GM18499 (cell line): ENCODE data around the gene ACTRT2.

Source experiments
- ATAC-seq: cut with Tn5 transposase; IDR thresholded peaks from one replicate; pipeline ENCODE4 v1.9.1; 2021; ENCODE audit warnings: moderate number of reproducible peaks; ENCODE audit not compliant: insufficient read depth, unreplicated experiment

The ACTRT2 gene

DNA sequence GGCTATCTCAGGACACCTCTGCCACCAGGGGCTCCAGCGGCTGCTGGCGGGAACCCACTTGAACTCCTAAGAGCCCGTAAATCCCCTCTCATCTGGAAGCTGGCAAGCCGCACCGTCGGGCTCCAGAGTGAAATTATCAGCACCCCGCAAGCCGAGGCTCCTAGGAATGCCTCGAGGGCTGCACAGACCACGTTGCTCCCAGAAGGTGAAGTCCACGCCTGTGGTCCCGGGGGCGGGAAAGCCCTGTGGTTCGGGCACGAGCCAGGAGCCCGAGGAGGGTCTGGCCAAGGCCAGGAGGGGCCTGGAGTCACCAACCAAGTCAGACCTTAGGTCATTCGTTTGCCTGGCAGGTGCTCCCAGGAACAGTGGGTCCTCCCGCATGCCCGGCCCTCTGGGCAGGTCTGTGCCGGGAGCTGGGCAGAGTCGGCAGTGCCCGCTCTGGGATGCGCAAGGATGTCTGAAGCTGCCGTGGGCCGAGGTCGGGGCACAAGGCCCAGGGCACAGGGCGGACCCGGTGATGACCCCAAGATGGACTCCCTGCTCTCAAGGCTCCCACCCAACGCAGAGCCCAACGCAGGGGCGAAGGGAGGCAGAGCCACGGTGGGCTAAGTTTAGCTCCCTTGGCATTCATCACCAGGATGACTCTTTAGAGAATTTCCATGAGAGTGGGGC lies 8.9 kb downstream of the ACTRT2 start:
- ATAC-seq: no peak

DNA sequence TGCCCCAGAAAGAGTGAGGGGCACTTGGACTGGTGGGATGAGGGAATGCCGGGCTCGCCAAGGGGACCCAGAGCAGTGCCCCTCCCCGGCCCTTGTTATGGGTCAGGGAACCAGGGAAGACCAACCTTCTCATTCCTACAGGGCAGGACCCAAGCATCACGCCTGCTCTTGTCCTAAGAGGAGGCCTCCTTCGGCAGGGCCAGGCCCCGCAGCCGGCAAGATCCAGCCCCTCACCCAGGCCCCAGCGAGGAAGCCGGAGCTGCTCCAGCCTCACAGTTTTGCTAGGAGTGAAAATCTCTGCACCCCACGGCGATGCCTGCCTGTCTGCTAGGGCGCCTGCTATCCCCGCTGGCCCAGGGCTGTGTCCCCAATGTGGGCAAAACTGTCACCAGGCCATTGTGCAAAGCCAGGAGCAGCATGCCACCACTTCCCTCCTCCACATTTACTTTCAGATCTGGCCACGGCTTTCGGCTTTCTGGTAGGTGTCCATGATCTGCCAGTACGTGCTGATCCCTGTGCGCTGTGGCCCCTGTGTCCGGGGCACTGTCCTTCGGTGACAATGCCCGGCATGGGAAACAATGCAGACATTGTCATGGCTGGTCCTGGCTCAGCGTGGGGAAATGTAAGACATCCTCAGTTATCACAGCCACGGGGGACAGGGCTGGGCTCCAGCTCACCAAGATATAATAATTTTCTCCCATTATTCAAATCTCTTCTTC lies 9.6 kb downstream of the ACTRT2 start:
- ATAC-seq: no peak

DNA sequence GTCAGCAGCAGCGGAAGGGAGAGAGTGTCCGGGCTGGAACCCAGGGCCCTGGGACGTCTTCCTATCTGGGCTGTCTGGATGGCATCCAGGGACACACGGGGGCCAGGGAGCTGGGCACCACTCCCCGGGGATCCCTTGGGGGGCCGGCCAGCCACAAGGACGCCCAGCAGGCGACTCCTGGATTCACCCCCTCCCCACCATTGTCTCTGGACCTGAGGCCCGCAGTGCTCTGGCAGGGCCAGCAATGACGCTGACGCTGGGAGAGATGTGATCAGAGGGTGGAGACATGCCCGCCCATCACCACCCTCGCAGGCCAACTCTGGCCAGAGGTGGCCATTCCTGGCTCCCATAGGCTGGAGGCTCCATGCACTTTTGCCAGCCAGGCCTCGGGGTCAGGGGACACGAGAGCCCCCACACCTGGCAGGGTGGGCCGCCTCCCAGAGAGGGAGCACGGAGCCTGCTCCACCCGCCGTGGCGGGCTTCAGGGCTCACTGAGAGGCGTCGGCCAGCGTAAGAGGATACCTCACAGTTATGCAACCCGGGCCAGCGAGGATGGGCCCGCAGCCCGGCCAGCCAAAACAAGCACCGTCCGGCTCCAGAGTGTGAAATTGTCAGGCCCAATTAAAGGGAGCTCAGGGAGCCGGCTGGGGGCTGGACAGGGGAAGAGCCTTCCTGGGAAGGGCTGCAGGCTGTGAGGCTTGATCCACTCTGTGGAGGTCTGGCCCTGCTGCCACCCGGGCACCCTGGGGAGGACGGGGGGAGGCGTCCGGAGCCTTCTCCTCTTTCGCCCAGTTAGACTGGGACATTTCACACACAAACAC lies 10.3 kb downstream of the ACTRT2 start:
- no peak for ATAC-seq

DNA sequence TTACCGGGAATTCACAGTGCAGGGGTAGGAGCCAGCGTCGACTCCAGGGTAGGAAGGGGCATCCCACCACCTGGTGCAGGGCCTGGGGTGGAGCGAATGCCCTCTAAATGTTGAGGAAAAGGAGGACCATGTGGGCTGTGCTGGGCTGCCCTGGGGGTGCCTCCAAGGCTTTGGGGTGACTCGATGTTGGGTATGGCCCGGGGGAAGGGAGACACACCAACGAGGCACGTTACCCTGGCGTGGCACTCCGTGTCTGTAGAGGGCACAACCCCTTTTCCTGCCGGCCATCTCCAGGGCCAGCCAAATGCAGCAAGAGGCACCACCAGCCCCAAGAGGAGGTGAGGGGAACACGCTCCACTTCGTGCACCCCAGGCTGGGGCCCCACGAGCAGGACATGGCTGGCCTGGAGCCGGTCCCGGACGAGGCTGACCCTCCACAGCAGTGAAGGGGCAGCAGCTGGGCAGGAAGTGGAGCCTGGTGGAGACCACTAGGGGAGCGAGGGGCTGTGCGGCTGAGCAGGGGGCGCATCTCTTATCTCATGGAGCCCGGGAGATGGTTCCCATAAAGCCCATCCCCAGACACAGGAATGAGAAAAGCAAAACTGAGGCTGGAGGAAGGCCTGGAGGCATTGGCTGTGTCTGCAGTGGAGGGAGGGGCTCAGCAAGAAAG lies 11.2 kb downstream of the ACTRT2 start:
- ATAC-seq: no peak

DNA sequence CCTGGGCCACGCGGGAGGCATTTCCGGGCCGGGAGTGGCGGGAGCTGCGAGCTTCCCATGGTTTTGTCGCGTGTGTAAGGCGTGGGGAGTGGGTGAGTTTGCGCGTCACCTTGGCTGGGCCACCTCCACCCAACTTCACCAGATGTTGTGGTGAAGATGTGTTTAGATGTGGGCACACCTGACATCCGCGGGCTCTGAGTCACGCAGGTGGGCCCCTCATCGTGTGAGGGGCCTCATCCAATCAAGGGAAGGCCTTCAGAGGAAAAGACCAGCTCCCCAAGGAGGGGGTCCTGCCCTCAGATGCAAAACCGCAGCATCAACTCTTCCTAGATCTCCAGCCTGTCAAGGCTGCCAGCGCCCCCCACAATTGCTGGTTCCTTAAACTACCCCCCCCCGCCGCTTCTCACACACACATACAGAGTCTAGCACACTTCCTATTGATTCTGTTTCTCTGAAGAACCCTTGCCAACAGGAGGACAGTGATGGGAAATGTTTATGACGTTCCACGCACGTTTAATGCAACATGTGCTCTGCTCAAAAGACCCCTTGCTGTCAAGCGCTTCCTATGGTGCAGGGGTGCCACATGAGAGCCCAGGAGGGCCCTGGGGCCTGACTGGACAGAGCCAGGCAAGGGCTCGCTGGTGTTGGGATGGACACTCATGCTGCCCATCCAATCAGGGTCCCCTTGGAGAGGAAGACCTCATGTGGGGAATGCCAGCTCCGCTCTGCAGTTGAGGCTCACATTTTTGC lies 11.9 kb downstream of the ACTRT2 start:
- no peak for ATAC-seq

DNA sequence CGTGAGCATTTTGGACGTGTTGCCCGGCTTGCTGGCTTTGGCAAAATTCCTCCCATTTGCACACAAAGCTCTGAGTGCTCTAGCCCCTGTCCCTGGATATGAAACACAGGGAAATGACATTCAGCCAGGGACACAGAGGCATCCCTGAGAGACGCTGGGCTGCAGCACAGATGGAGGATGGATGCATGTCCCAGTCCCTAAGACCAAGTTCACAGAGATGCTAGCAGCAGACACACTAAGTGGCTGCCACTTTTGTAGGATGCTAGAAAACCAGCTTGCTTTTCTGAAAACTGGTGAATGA lies 12.5 kb downstream of the ACTRT2 start:
- ATAC-seq: no peak

DNA sequence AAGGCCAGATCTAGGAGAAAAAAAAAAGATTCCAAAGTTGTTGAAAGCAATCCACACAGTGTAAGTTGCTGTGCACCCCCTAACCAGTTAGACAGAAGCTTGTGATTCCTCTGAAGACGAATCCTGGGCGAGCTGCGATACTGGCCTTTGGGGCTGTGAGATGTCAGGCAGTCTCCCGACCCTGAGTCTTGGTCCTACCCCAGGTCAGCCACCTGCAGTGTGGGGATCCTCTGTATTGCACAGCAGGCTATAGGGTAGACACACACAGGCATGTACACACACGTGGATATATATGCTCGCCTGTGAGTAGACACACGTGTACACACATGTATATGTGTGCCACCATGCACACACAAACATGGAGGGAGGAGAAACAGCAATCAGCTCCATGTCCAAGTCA lies 12.9 kb downstream of the ACTRT2 start:
- ATAC-seq: no peak

DNA sequence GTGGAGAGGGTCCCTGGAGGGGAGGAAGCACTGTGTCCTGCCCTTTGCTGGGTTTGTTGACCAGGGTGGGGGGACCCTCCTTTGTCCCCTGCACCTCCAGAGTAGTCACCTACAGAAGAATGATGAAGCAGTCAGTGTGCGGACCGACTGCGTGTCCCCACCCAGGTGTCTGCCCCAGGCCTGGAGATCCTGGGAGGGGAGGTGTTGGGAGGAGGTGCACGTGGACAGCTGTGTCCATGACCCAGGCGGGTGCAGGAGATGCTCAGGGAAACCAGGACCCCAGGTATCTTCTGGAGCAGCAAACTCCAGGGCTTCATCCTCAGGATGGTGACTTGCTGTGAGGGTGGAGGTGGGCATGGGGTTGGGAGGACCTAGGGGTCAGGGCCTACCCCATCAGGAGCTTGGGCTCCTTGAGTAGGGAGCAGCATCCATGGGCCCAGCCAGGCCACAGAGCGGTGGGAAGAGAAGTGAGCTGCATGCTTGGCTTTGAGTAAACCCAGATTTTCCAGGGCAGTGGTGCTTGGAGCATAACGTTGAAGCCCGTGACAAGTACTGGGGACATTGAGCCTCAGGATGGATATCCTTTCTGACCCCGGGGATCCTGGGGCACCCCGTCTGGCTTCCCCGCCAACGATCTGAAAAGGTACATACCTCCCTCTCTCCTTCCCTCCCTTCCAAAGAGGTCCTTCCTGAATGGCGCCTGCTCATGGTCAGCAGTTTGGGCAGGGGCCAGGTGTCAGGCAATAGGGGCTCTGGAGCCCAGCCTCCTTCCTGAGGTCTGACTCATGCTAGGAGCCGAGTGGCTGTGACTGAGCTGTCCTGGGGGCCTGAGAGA lies 13.7 kb downstream of the ACTRT2 start:
- ATAC-seq: no peak

DNA sequence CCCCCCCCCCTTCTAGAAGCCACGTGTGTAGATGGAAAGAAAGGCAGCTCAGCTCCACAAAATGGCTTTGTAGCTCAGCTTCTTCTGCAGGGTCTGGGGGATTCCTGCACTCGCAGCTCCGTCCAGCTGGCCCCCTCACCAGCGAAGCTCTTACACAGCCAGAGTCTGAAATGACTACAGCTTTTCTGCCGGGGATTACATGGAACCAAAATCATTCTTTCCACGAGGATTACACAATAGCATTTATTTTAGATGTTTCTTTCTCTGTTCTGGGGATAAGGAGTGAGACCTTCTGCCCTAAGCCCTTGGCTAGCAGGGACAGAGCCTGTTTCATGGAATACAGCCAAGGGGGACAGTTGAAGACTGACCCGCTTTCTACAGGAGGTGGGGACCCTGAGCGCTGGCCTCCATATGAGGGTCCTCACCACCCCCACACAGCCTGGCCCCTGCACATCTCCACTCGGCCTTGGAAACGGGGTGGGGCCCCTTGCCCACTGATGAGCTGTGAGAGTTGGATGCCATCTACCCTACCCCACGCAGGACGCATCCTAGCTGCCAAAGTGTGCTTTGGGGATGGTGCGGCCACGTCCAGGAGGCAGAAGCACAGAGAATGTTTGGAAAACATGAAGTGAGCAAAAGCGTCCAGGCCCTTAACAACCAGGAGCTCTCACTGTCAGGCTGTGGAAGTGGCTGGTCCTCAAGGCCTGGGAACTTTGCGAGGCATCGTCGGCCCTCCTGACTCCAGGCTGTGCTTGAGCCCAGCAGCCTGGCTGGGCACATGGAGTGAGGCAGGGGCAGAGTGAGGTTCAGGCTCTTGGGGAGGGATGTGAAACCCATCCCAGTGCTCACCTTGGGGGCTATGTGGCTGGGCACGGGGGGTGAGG lies 14.5 kb downstream of the ACTRT2 start:
- ATAC-seq: no peak

DNA sequence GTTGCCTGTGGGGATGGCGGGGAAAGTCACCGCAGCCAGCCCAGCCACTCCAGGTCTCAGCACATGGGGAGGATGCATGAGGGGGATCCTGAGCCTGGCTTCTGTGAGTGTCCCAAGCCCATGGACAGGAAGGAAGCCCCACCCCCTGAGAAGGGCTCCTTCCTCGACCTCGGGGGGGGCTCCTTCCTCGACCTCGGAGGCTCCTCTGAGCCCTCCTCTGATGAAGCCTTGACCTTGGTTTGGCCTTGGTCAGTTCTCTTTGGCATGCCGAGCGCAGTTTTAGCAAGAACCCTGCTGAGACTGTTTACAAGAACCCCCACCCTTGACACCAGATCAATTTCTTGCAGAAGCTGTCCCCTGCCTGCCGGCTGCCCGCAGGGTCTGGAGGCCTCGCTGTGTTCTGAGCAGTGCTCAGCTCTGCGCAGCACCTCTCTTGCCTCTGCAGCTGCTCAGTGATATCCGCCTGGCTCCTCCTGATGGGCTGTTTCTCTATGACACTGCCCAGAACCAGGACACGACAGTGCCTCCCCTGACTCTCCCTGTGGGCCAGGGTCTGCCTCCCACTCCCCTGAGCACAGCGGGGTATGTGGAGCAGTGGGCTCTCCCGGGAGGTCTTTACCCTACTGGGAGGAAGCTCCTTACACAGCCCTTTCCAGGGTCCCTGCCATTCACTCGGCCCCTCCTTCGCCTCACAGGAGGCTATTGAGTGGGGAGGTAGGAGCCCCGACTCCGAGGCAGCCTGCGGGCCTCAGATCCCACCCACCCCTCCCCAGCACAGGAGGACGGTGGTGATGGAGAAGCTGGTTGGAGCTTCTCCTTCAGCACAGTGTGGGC lies 15.4 kb downstream of the ACTRT2 start:
- ATAC-seq: no peak

DNA sequence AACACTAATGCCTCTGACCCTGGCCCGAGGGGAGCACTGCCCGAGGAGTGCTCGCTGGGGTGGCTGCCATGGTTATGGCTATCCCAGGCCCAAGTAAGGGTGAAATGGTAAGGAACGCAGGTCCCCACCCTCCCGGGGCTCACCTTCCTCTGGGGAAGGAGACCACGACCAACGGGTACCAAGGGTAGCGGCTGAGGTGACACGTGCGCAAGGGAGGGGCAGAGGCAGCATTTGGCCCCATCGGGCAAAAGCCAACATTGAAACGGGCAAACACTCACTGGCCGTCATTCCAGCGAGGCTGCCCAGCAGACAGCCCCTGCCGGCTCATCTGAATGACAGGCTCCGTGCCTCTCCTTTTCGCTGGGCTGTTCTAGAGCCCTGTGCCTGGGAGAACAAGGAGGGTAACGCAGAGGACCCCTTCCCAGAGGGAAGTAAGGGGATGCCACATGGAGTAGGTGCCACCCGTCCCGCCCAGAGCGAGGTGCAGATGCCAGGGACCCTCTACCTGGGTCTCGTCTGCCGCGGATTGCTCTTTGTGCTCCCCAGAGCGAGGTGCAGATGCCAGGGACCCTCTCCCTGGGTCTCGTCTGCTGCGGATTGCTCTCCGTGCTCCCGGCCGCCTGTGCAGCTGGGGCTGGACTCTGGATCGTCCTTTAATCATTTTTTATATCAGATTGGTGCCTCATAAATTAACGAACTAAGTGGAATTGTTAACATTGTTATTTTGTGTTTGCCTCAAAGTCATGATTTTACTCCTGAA lies 16.2 kb downstream of the ACTRT2 start:
- no peak for ATAC-seq

DNA sequence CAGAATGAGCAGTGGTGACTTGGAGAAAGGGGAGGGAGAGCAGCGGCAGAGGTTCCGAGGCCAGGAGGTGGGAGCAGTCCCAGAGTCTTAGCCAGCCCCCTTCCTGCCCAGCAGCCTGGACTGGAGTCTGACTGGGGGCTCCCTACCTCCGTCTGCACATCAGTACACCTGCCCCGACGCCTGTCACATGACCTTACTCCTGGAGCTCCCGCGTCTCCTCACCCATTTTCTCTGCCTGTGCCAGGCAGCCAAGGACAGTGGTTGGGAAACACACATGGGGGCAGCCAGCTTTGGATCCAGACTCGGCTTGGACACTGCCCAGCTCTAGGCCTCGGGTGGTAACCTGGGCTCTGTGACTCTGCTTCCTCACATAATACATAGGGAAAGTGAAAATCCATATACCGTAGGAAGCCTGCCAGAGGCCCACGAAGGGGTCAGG lies 16.9 kb downstream of the ACTRT2 start:
- ATAC-seq: no peak

DNA sequence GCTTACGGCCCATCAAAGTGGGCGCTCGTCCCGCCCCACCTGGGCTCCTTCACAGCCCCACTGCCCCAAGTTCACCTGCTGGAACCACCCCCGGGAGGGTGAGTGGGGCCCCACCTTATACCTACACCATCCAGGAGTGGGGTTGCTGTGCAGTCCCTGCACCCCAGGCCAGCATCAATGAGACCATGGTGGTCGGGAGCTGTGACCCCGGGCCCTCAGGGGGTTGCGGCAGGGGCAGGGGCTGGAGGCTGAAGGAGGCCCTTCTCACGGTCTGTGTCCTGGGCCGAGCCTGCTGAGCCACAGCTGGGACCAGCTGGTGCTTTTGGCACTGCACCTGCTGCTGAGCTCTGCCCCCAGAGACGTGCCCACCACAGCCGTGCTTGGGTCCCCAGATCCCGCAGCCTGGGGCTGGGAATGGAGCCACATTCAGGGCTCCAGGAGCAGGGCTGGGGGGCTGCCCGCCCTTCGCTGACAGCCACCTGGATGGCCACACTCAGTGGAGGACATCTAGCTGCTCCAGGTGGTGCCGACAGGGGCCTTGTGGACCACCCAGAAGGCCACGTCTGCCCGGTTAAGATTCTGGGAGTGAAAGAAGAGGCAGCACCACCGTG lies 17.4 kb downstream of the ACTRT2 start:
- no peak for ATAC-seq

DNA sequence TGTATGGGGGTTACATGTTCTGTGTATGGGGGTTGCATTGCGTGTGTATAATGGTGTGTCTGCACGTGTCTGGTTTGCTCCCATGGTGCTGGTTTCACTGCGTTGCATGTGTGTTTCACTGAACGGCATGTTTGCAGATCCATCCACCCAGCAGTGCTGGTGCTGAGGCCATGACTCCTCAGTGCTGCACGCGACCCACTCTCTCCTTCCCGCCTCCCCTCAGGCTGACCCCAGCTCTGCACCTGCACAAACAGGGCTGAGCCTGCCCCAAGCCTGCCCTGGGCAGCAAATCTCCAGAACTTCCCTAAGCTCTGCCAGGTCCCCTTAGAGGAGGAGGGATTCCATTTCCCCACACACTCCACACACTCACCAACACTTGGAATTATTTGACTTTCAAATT lies 18.7 kb downstream of the ACTRT2 start:
- no peak for ATAC-seq

DNA sequence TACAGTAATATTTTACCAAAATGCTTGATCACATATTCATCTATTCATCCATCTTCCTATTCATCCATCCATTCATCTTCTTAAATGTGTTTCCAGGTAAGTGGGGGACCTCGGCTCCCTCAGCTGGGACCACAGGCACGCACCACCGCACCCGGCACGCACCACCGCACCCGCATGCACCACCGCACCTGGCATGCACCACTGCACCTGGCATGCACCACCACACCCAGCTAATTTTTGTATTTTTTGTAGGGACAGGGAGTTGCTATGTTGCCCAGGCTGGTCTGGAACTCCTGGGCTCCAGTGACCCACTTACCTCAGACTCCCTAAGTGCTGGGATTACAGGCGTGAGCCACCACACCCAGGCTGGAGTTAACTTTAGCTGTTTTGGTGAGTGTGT lies 21.2 kb downstream of the ACTRT2 start:
- ATAC-seq: no peak

DNA sequence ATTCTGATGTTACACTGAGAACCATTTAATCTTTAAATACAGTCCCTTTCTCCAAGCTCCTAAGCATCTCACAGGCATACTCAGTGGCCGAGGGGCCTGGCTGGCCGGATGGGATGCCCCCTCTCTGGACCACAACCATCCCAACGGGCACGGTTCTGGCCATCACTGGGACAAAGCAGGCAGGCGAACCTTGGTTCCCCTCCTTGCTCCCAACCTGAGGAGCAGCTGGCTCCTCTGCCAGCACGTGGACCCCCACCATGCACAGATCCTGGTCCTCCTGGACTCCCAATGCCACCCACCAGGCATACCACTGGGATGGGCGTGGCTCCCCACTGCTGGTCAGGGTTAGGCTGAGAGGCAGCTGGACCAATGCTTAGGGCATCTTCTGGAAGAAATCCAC lies 27.9 kb downstream of the ACTRT2 start:
- no peak for ATAC-seq
